OCI-LY3 (cell line): ENCODE measurements around the gene SNTN.

Experiments
- CTCF ChIP-seq: fragments of 200-600, 300-600 bp; sonication (generic); IDR thresholded peaks from 2 replicates; pipeline ENCODE4 v1.5.1; 2014; ENCODE audit warnings: antibody characterized with exemption, low read length, low read depth
- EZH2phosphoT487 ChIP-seq: fragments of 200-600 bp; shearing (Covaris generic); IDR thresholded peaks from 2 replicates; pipeline ENCODE4 v1.6.1; 2018; ENCODE audit warnings: antibody characterized with exemption, mixed run types, low read depth

- TF ChIP-seq CTCF (no peak), EZH2phosphoT487 (no peak)
Observed at GRCh38 chr3:63644212-63644797, 8.2 kb upstream of the SNTN start.
